Transverse colon (tissue), 4 donors: ENCODE measurements around the gene PCDHAC2.

ENCODE experiments used
- CTCF ChIP-seq, 5 experiments: fragments of 200-600 bp in 3 of 5; fragments of 450-650 bp in 2 of 5; sonication (generic) in 3 of 5; IDR thresholded peaks; 1 replicate in 2 of 5; 2 replicates in 3 of 5; pipeline ENCODE4 v1.5.1; 2016 to 2017; ENCODE audit warnings: antibody characterized with exemption in 5 of 5, inconsistent platforms in 3 of 5, mild to moderate bottlenecking in 2 of 5, moderate library complexity in 1 of 5
- EP300 ChIP-seq: sonication (generic); formaldehyde crosslinking; IDR thresholded peaks from one replicate; pipeline ENCODE4 v1.6.1; 2017; ENCODE audit warnings: antibody characterized with exemption, low read depth
- POLR2A ChIP-seq: fragments of 450-650 bp; IDR thresholded peaks from one replicate; pipeline ENCODE4 v1.6.1; 2016; ENCODE audit warnings: antibody characterized with exemption, mild to moderate bottlenecking, moderate library complexity
- POLR2AphosphoS5 ChIP-seq, 3 donors: sonication (generic); formaldehyde crosslinking; IDR thresholded peaks; one replicate each; pipeline ENCODE4 v1.6.1; 2016; ENCODE audit warnings: antibody characterized with exemption in 3 of 3

GRCh38 chr5:141010047-141010793, 43.9 kb downstream of the PCDHAC2 start:
- TF ChIP-seq CTCF (IDR thresholded peaks at IDR 0.05) (no peak), POLR2AphosphoS5 (IDR thresholded peaks at IDR 0.05) (no peak), EP300 (no peak), POLR2A (no peak)
